BE2C (cell line): ENCODE results near the gene INTU.

Experiments used
- DNase-seq: peaks from one replicate; pipeline ENCODE4 v3.0.0-alpha.2; 2020
- H3K27me3 ChIP-seq: fragments of 250-450 bp; sonication (Bioruptor Pico); 2 replicates; pipeline ENCODE4 v1.5.1; 2020; ENCODE audit warnings: mild to moderate bottlenecking
- H3K36me3 ChIP-seq: fragments of 250-450 bp; sonication (Bioruptor Pico); 2 replicates; pipeline ENCODE4 v1.5.1; 2020; ENCODE audit warnings: mild to moderate bottlenecking
- H3K4me1 ChIP-seq: fragments of 250-450 bp; sonication (Bioruptor Pico); 2 replicates; pipeline ENCODE4 v1.5.1; 2020
- H3K4me3 ChIP-seq: 2 replicates; pipeline ENCODE4 v1.5.1; 2011; ENCODE audit warnings: low read depth, low read length
- H3K9me3 ChIP-seq: fragments of 250-450 bp; sonication (Bioruptor Pico); 2 replicates; pipeline ENCODE4 v1.5.1; 2020
- TF ChIP-seq, protein P1 (sequence below): IDR thresholded peaks from 2 replicates; pipeline ENCODE4 v1.5.1; 2012; ENCODE audit warnings: mild to moderate bottlenecking, low read depth, low read length

The INTU gene

GRCh38 chr4:127672111-127672510 is 39.4 kb downstream of the INTU start:
- no peak overlapping the region for H3K4me3 ChIP-seq
- H3K27me3 ChIP-seq = no peaks in the 10 kb centered on the region

DNA sequence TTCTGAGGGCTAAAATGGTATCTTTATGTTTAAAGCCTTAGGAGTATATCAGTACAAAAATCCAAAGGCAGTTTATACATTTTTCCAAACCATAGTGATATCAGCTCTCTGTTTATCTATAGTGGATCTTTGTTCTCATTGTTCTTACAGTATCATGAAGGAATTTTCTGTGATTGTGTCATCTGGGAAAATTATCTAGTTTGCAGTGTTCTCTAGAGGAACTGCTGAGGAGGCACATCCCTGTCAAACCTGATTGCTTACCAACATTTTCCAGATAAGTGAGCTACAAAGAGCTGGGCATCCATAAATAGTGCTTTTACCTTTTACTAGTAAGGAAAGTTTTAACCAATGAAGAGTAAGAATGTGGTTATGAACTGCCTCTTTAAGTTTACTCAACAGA is 52.5 kb downstream of the INTU start:
- DNase-seq = no peak
- TF ChIP-seq, protein P1, sequence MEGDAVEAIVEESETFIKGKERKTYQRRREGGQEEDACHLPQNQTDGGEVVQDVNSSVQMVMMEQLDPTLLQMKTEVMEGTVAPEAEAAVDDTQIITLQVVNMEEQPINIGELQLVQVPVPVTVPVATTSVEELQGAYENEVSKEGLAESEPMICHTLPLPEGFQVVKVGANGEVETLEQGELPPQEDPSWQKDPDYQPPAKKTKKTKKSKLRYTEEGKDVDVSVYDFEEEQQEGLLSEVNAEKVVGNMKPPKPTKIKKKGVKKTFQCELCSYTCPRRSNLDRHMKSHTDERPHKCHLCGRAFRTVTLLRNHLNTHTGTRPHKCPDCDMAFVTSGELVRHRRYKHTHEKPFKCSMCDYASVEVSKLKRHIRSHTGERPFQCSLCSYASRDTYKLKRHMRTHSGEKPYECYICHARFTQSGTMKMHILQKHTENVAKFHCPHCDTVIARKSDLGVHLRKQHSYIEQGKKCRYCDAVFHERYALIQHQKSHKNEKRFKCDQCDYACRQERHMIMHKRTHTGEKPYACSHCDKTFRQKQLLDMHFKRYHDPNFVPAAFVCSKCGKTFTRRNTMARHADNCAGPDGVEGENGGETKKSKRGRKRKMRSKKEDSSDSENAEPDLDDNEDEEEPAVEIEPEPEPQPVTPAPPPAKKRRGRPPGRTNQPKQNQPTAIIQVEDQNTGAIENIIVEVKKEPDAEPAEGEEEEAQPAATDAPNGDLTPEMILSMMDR = no peak
- Histone ChIP-seq H3K36me3 (no peaks in the 10 kb centered on the region), H3K4me1 (no peaks in the 10 kb centered on the region), H3K9me3 (no peaks in the 10 kb centered on the region), H3K4me3 (no peak overlapping the region), H3K27me3 (no peaks in the 10 kb centered on the region)

More at GRCh38 chr4:127672111-127672510, 39.4 kb downstream of the INTU start:
- peaks cover 3% of the 10 kb centered on the region; the same call in 1 of the 2 replicates for H3K36me3 ChIP-seq
- no peak for DNase-seq
- H3K9me3 ChIP-seq = no peaks in the 10 kb centered on the region
- H3K4me1 ChIP-seq = no peaks in the 10 kb centered on the region; the same call in 1 of the 2 replicates
- TF ChIP-seq, protein P1 = no peak

- Histone ChIP-seq H3K27me3 (no peaks in the 10 kb centered on the region), H3K9me3 (no peaks in the 10 kb centered on the region), H3K36me3 (no peaks in the 10 kb centered on the region; the same call in 1 of the 2 replicates), H3K4me3 (no peak overlapping the region), H3K4me1 (no peaks in the 10 kb centered on the region)
- DNase-seq = no peak
- TF ChIP-seq, protein P1 = no peak
These were observed 53.9 kb downstream of the INTU start for GRCh38 chr4:127686658-127687057.

- Histone ChIP-seq H3K9me3 (no peaks in the 10 kb centered on the region), H3K4me1 (no peaks in the 10 kb centered on the region), H3K36me3 (no peaks in the 10 kb centered on the region; the same call in 1 of the 2 replicates), H3K27me3 (no peaks in the 10 kb centered on the region), H3K4me3 (no peak overlapping the region)
- no peak for DNase-seq
- TF ChIP-seq, protein P1 = no peak
These were observed 54.8 kb downstream of the INTU start for GRCh38 chr4:127687580-127687979.

DNA sequence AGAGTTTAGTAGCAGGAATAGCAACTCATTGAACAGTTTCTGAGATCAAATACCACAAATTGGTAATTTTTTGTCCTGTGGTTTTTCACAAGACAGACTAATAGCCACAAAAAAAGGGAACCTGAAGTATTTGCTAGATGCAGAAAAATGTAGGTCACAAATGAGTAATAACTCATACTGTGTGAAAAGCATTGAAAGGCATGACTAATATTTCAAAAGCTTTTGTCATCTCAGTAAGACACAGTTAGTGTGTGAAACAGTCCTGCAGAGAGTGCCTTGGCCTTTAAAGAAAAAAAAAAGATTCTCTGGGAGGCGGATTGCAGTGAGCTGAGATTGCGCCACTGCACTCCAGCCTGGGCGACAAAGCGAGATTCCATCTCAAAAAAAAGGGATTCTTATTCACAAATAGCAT is 66.0 kb downstream of the INTU start:
- Histone ChIP-seq H3K4me3 (no peak overlapping the region), H3K27me3 (no peaks in the 10 kb centered on the region), H3K36me3 (no peaks in the 10 kb centered on the region), H3K9me3 (no peaks in the 10 kb centered on the region), H3K4me1 (no peaks in the 10 kb centered on the region)
- DNase-seq = no peak
- TF ChIP-seq, protein P1 = no peak

- H3K4me3 ChIP-seq = no peak overlapping the region
- TF ChIP-seq, protein P1 = no peak
- H3K27me3 ChIP-seq = no peaks in the 10 kb centered on the region
- no peaks in the 10 kb centered on the region for H3K9me3 ChIP-seq
- H3K4me1 ChIP-seq = no peaks in the 10 kb centered on the region
- peaks cover 5% of the 10 kb centered on the region; the same call in 1 of the 2 replicates for H3K36me3 ChIP-seq
- DNase-seq = no peak
These were observed 76.2 kb downstream of the INTU start for GRCh38 chr4:127708985-127709384.
